ENCODE results near the gene LNP1. TPM values are rescaled to one million over a fixed set of nuclear protein-coding genes. Genes with fewer than 3 reads are reported as not detected.

Gene LNP1
- total RNA-seq, 2 donors from 2014 or later, result 4.6 to 6.2 TPM

DNA sequence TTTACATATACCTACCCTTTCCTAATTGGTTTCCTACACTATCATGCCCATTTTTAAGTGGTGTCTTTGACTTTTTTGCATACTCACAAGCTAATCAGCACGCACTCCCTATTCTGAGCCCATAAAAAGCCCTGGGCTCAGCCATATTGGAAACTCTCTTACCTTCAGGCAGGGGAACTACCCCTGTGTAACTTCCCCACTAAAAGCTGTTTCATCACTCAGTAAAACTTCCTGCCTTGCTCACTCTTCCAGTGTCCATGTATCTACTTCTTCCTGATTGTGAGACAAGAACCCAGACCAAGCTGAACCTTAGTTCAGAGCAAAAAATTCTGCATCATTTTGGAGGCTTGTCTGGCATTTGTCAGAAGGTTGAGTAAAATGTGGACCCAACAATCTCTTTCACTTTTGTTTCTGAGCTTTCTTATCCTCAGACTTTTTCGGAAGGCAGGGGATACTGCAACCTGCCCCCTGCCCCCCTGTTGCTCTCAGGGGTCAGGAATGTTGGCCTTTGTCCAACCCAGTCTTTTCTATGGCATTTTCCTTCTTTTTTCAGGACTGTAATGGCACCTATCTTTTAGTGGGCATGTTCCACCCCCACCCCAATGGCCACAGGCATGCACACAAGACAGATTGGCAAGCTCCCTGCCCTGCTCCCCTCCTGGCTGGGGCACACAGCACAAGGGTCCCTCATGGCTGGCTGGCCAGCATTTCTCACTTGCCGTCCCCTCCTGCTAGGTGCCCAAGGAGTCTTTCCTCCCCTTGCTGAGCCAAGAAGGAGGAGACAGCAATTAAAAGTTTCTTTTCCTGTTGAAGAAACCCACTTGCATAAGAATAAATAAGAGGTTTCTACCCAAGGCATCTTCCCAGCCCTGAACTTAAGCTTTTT lies 64.8 kb downstream of the LNP1 start:
- H3K4me1 ChIP-seq, result peaks cover 7% of the 10 kb centered on the region
- no peaks in the 10 kb centered on the region for H3K9me3 ChIP-seq
- no peak overlapping the region for H3K27ac ChIP-seq
- no peaks in the 10 kb centered on the region for H3K27me3 ChIP-seq
- no peaks in the 10 kb centered on the region for H3K36me3 ChIP-seq (replicated peaks in 1 of 2; ENCODE audit: insufficient read depth in 1 of 2, low read depth in 2 of 2)
- DNase-seq, result no peak
- no peak for ATAC-seq
- intact Hi-C loops (cut with DNase I), result loop anchor here (5.0 kb wide), 1 partner anchor 121 kb away; no protein-coding TSS in a partner anchor
- TF ChIP-seq CTCF (IDR thresholded peaks at IDR 0.05) (no peak), POLR2A (IDR thresholded peaks at IDR 0.05) (no peak)
- 64 to 80% methylated on average over 3 of the region's 3 CpGs for WGBS, 2 donors
- no peak overlapping the region for H3K4me3 ChIP-seq

GRCh38 chr3:100467133-100467532 lies 65.8 kb downstream of the LNP1 start:
- peaks cover 7% of the 10 kb centered on the region for H3K4me1 ChIP-seq
- H3K36me3 ChIP-seq (replicated peaks in 1 of 2; ENCODE audit: insufficient read depth in 1 of 2, low read depth in 2 of 2), result no peaks in the 10 kb centered on the region
- H3K27me3 ChIP-seq, result no peaks in the 10 kb centered on the region
- TF ChIP-seq POLR2A (IDR thresholded peaks at IDR 0.05) (no peak), CTCF (IDR thresholded peaks at IDR 0.05) (no peak)
- DNase-seq (no peak), ATAC-seq (no peak)
- H3K9me3 ChIP-seq, result no peaks in the 10 kb centered on the region
- intact Hi-C loops (cut with DNase I), result loop anchor here (5.0 kb wide), 1 partner anchor 120 kb away; no protein-coding TSS in a partner anchor
- H3K27ac ChIP-seq, result no peak overlapping the region
- WGBS, 2 donors, result 83 to 94% methylated on average over 1 of the region's 1 CpG
- H3K4me3 ChIP-seq, result no peak overlapping the region

DNA sequence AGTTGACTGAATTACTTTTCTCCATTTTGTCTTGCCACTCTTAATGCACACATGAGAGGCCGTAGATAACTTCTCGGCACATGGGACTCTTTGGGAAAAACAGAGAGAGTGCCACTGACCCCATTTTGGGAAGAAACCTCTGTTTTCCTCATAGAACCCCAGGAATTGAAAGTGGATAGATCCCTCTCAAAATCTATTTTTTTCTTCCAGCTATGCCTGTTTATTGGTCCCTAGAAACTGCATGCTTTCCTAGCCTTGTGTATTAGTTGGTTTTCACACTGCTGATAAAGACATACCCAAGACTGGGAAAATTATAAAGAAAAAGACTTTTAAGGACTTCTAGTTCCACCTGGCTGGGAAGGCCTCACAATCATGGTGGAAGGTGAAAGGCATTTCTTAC lies 67.3 kb downstream of the LNP1 start:
- no peaks in the 10 kb centered on the region for H3K27me3 ChIP-seq
- no peaks in the 10 kb centered on the region for H3K36me3 ChIP-seq (replicated peaks in 1 of 2; ENCODE audit: insufficient read depth in 1 of 2, low read depth in 2 of 2)
- no peak for DNase-seq
- no peaks in the 10 kb centered on the region for H3K9me3 ChIP-seq
- intact Hi-C loops (cut with DNase I), result loop anchor here (5.0 kb wide), 1 partner anchor 119 kb away; no protein-coding TSS in a partner anchor
- TF ChIP-seq POLR2A (IDR thresholded peaks at IDR 0.05), result no peak
- no peak for TF ChIP-seq CTCF (IDR thresholded peaks at IDR 0.05)
- no peak overlapping the region for H3K4me3 ChIP-seq
- H3K4me1 ChIP-seq, result no peaks in the 10 kb centered on the region
- no peak for ATAC-seq
- H3K27ac ChIP-seq, result no peak overlapping the region
- WGBS, 2 donors, result 93 to 98% methylated on average over 2 of the region's 2 CpGs

DNA sequence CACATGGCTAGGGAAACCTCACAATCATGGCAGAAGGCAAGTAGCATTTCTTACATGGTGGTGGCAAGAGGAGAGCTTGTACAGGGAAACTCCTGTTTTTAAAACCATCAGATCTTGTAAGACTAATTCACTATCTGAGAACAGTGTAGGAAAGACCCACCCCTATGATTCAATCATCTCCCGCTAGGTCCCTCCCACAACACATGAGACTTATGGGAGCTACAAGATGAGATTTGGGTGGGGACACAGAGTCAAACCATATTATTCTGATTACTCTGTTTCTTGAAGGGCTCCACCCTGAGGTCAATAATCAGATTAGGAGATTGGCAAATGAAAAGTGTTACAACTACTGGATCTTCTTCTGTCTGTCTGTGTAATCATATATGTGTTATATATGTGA lies 69.6 kb downstream of the LNP1 start:
- no peak for ATAC-seq
- 80 to 100% methylated on average over 1 of the region's 1 CpG for WGBS, 2 donors
- H3K27me3 ChIP-seq, result no peaks in the 10 kb centered on the region

More for the DNA sequence above, 69.6 kb downstream of the LNP1 start:
- Histone ChIP-seq H3K36me3 (replicated peaks in 1 of 2; ENCODE audit: insufficient read depth in 1 of 2, low read depth in 2 of 2) (no peaks in the 10 kb centered on the region), H3K9me3 (no peaks in the 10 kb centered on the region), H3K4me3 (no peak overlapping the region), H3K27ac (no peak overlapping the region), H3K4me1 (no peaks in the 10 kb centered on the region)
- intact Hi-C loops (cut with DNase I), result no loop called here
- TF ChIP-seq CTCF (IDR thresholded peaks at IDR 0.05), result no peak
- TF ChIP-seq POLR2A (IDR thresholded peaks at IDR 0.05), result no peak
- DNase-seq, result no peak

Data from body of pancreas (tissue), 4 donors.